ENCODE results near the gene AFAP1L1. TPM values are rescaled to one million over a fixed set of nuclear protein-coding genes. Genes with fewer than 3 reads are reported as not detected.

The AFAP1L1 gene
- total and polyA plus RNA-seq, 2 experiments from 2014 or later = 1.2 to 2.3 TPM

DNA sequence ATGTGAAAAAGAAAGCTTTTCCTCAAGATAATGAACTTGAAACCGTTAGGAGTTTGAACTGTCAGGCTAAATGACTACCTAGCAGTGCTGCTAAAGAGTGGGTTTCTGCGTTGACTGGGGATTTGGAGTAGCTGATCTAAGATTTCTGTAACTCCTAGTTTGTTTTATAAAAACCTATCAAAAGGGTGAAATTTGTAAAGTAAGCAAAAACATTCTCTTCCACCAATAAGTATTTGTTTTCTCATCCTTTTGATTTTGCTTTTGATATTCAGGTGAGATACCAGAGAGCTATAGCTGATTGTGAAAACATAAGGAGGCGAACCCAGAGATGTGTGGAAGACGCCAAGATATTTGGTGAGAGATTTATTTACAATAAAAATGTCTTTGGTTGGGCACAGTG lies 77.7 kb downstream of the AFAP1L1 start:
- no peaks in the 10 kb centered on the region for H3K9me2 ChIP-seq (replicated peaks; ENCODE audit: insufficient read depth)
- H3K4me2 ChIP-seq = no peak overlapping the region
- no peaks in the 10 kb centered on the region for H3K9me3 ChIP-seq (ENCODE audit: low read depth)
- H4K20me1 ChIP-seq (ENCODE audit: insufficient read depth, poor library complexity, severe bottlenecking) = no peaks in the 10 kb centered on the region
- H2AFZ ChIP-seq = no peak overlapping the region
- DNase-seq (ENCODE audit: low spot score) = no peak
- no peak for TF ChIP-seq EZH2 (IDR thresholded peaks at IDR 0.05; ENCODE audit: borderline replicate concordance)
- TF ChIP-seq, protein P1, sequence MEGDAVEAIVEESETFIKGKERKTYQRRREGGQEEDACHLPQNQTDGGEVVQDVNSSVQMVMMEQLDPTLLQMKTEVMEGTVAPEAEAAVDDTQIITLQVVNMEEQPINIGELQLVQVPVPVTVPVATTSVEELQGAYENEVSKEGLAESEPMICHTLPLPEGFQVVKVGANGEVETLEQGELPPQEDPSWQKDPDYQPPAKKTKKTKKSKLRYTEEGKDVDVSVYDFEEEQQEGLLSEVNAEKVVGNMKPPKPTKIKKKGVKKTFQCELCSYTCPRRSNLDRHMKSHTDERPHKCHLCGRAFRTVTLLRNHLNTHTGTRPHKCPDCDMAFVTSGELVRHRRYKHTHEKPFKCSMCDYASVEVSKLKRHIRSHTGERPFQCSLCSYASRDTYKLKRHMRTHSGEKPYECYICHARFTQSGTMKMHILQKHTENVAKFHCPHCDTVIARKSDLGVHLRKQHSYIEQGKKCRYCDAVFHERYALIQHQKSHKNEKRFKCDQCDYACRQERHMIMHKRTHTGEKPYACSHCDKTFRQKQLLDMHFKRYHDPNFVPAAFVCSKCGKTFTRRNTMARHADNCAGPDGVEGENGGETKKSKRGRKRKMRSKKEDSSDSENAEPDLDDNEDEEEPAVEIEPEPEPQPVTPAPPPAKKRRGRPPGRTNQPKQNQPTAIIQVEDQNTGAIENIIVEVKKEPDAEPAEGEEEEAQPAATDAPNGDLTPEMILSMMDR (IDR thresholded peaks at IDR 0.05; ENCODE audit: poor library complexity) = no peak
- TF ChIP-seq EZH2phosphoT487 (IDR thresholded peaks at IDR 0.05; ENCODE audit: low read depth, severe bottlenecking, unreplicated experiment) = no peak
- no peak overlapping the region for H3K27ac ChIP-seq
- peaks cover 42% of the 10 kb centered on the region for H3K79me2 ChIP-seq
- 96% methylated on average over 4 of the region's 4 CpGs for WGBS (ENCODE audit: low lambda C conversion rate, missing lambda C conversion rate)
- no peaks in the 10 kb centered on the region for H3K36me3 ChIP-seq (replicated peaks; ENCODE audit: insufficient read depth, low read depth)
- H3K4me1 ChIP-seq (ENCODE audit: insufficient read depth) = peaks cover 2% of the 10 kb centered on the region
- H3K4me3 ChIP-seq = no peak overlapping the region
- H3K27me3 ChIP-seq = no peaks in the 10 kb centered on the region

DNA sequence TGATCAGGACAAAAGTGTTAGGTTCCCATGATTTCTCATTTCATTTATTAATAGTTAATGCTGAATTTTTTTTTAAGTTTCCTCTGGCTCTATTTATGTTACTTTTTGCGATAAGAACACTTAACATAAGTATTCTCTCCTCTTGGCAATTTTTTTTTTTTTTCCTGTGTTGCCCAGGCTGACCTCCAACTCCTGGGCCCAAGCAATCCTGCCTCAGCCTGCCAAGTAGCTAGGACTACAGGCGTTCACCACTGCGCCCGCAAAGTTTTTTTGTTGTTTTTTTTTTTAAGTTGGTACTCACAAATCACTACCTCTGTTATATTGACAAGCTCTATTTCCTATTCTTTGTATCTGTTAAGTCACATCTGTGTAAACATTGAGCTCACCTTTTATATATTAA lies 80.5 kb downstream of the AFAP1L1 start:
- no peak overlapping the region for H3K4me2 ChIP-seq
- WGBS (ENCODE audit: low lambda C conversion rate, missing lambda C conversion rate) = 99% methylated on average over 4 of the region's 4 CpGs
- H3K4me3 ChIP-seq = no peak overlapping the region

DNA sequence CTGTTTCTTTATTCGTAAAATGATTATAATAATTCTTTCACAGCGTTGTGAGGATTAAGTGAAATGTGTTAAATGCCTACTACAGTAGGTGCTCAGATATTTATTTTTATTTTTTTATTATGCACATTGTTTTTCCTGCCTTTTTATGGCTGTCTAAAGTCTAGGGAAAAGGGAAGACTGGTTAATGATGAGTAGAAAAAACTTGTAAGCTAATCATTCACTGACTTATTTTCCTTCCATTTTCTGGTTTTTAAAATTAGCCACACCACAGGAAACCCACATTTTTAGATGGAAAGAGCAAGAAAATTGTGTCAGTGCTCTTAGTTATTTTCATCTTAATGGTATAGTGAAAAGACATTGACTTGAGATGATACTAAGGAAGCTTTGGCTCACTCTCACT lies 82.3 kb downstream of the AFAP1L1 start:
- no peak for TF ChIP-seq EZH2 (IDR thresholded peaks at IDR 0.05; ENCODE audit: borderline replicate concordance)
- TF ChIP-seq, protein P1 (IDR thresholded peaks at IDR 0.05; ENCODE audit: poor library complexity) = no peak
- TF ChIP-seq EZH2phosphoT487 (IDR thresholded peaks at IDR 0.05; ENCODE audit: low read depth, severe bottlenecking, unreplicated experiment) = no peak

More for the DNA sequence above, 80.5 kb downstream of the AFAP1L1 start:
- H3K27ac ChIP-seq = no peak overlapping the region
- no peak overlapping the region for H2AFZ ChIP-seq
- no peaks in the 10 kb centered on the region for H3K27me3 ChIP-seq
- H3K4me1 ChIP-seq (ENCODE audit: insufficient read depth) = no peaks in the 10 kb centered on the region
- no peaks in the 10 kb centered on the region for H3K9me2 ChIP-seq (replicated peaks; ENCODE audit: insufficient read depth)
- no peaks in the 10 kb centered on the region for H3K9me3 ChIP-seq (ENCODE audit: low read depth)
- no peaks in the 10 kb centered on the region for H3K36me3 ChIP-seq (replicated peaks; ENCODE audit: insufficient read depth, low read depth)
- no peaks in the 10 kb centered on the region for H4K20me1 ChIP-seq (ENCODE audit: insufficient read depth, poor library complexity, severe bottlenecking)
- no peak for DNase-seq (ENCODE audit: low spot score)
- TF ChIP-seq EZH2phosphoT487 (IDR thresholded peaks at IDR 0.05; ENCODE audit: low read depth, severe bottlenecking, unreplicated experiment) (no peak), EZH2 (IDR thresholded peaks at IDR 0.05; ENCODE audit: borderline replicate concordance) (no peak)
- TF ChIP-seq, protein P1 (IDR thresholded peaks at IDR 0.05; ENCODE audit: poor library complexity) = no peak
- H3K79me2 ChIP-seq = peaks cover 28% of the 10 kb centered on the region

DNA sequence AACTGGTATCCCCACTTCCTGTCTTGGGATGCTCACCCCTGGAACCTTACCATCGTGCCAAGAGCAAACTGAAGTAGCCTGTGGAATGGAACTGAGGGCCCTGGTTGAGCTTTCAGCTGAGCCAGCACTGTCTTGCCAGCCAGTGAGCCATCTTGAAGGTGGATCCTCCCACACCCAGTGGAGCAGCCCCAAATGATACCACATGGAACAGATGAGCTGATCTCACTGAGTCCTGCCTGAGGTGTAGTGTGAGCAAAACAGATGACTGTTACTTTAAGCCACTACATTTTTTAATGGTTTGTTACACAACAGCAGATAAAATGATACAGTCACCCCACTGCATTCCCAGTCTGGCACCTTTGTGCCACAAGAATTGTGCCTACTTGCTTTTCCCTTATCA lies 84.0 kb downstream of the AFAP1L1 start:
- H3K4me3 ChIP-seq = no peak overlapping the region
- 100% methylated on average over 1 of the region's 1 CpG for WGBS (ENCODE audit: low lambda C conversion rate, missing lambda C conversion rate)
- H3K9me3 ChIP-seq (ENCODE audit: low read depth) = no peaks in the 10 kb centered on the region
- no peak overlapping the region for H2AFZ ChIP-seq
- no peak overlapping the region for H3K27ac ChIP-seq
- H3K9me2 ChIP-seq (replicated peaks; ENCODE audit: insufficient read depth) = no peaks in the 10 kb centered on the region
- no peaks in the 10 kb centered on the region for H3K36me3 ChIP-seq (replicated peaks; ENCODE audit: insufficient read depth, low read depth)
- H3K4me1 ChIP-seq (ENCODE audit: insufficient read depth) = peaks cover 3% of the 10 kb centered on the region
- no peak for DNase-seq (ENCODE audit: low spot score)
- H3K27me3 ChIP-seq = no peaks in the 10 kb centered on the region
- TF ChIP-seq EZH2 (IDR thresholded peaks at IDR 0.05; ENCODE audit: borderline replicate concordance) (no peak), EZH2phosphoT487 (IDR thresholded peaks at IDR 0.05; ENCODE audit: low read depth, severe bottlenecking, unreplicated experiment) (no peak)
- TF ChIP-seq, protein P1 (IDR thresholded peaks at IDR 0.05; ENCODE audit: poor library complexity) = no peak
- H4K20me1 ChIP-seq (ENCODE audit: insufficient read depth, poor library complexity, severe bottlenecking) = no peaks in the 10 kb centered on the region
- H3K79me2 ChIP-seq = peaks cover 5% of the 10 kb centered on the region
- H3K4me2 ChIP-seq = no peak overlapping the region

More for the DNA sequence above, 82.3 kb downstream of the AFAP1L1 start:
- Histone ChIP-seq H3K4me1 (ENCODE audit: insufficient read depth) (peaks cover 3% of the 10 kb centered on the region), H3K27ac (no peak overlapping the region), H3K9me3 (ENCODE audit: low read depth) (no peaks in the 10 kb centered on the region), H3K9me2 (replicated peaks; ENCODE audit: insufficient read depth) (no peaks in the 10 kb centered on the region), H3K4me2 (no peak overlapping the region), H3K36me3 (replicated peaks; ENCODE audit: insufficient read depth, low read depth) (no peaks in the 10 kb centered on the region), H4K20me1 (ENCODE audit: insufficient read depth, poor library complexity, severe bottlenecking) (no peaks in the 10 kb centered on the region), H3K79me2 (peaks cover 10% of the 10 kb centered on the region), H3K4me3 (no peak overlapping the region), H2AFZ (no peak overlapping the region), H3K27me3 (no peaks in the 10 kb centered on the region)
- 96% methylated on average over 2 of the region's 2 CpGs for WGBS (ENCODE audit: low lambda C conversion rate, missing lambda C conversion rate)
- DNase-seq (ENCODE audit: low spot score) = no peak
